ENCODE results near the gene IGF2BP1.
"Not testable (repeated sequence)": the region's sequence is repeated elsewhere in the genome, so short reads cannot be mapped to it uniquely, and the experiment has no call there.

IGF2BP1 gene

GRCh38 chr17:49053171-49053829 lies 56.1 kb downstream of the IGF2BP1 start:
- DNase-seq (ENCODE audit: low read depth, low spot score) = no peak

DNA sequence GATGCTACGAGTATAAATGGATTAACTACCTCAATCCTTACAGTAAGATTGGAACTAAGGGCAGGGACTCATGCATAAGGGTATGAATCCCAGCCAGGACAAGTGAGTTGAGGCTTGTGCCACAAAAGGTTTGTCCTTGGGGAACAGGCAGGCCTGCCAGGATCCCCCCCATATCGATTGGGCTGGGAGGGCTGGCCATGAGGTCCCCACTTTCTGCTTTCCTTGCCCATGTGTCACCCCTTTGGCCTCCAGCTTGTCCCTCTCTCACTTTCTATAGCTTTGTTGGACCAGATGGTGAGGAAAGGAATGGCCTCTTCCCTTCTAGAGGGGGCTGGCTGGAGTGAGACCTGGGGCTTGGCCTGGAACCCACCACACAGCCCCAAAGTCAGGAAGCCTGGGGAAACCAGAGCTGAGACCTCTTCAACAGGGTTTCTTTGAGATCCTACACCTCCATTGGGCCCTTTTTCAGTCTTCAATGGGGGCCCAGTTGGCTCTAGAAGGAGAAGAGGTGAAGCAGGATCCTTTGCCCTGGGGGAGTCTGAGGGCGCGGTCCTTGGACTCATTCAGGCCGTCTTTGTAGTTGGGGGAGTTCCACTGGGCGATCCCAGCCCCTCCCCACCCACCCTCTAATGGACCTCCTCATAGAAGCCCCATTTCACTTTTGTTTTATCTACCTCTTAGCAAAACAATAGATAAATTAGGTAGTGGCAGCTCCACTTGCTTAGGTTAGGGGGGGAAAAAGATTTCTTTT lies 57.3 kb downstream of the IGF2BP1 start:
- DNase-seq (ENCODE audit: low read depth, low spot score) = no peak

DNA sequence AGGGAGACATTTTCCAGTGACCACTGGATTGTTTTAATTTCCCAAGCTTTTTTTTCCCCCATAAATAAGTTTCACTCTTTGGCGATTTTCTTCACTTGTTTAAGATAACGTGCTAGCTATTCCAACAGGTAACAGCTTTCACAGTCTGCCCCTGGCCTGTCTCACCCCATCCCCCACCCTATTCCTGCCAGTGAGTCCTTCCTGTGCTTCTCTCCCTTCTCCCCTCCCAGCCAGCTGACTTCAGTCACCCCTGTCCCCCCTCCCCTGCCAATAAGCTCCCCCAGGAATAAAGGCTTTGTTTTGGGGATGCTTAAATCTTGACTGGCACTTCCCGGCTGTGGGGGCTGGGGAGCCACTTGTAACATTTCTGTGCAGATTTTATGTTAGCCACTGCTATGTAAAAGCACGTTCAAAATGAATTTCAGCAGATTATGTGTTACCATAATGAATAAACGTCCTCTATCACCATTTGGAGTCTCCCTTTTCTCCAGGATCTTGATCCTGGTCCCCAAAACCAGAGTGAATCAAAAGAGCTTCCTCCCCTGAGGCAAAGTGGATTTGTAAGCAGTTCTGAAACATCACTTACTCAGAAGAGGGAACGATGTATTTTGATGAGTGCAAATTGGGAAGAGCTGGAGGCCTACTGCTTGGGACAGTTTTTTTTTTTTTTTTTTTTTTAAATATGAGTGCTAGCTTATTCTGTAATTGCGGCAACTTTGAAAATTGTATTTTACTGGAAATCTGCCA lies 58.2 kb downstream of the IGF2BP1 start:
- DNase-seq (ENCODE audit: low read depth, low spot score) = no peak

- DNase-seq (ENCODE audit: low read depth, low spot score) = no peak
Measured at GRCh38 chr17:49061524-49061943, 64.3 kb downstream of the IGF2BP1 start.

GRCh38 chr17:49063652-49064051 lies 66.5 kb downstream of the IGF2BP1 start:
- DNase-seq (ENCODE audit: low read depth, low spot score) = no peak

GRCh38 chr17:49067163-49067562 lies 70.0 kb downstream of the IGF2BP1 start:
- DNase-seq (ENCODE audit: low read depth, low spot score) = no peak

GRCh38 chr17:49069585-49070273 lies 72.5 kb downstream of the IGF2BP1 start:
- no peak for DNase-seq (ENCODE audit: low read depth, low spot score)

- no peak for DNase-seq (ENCODE audit: low read depth, low spot score)
Measured at GRCh38 chr17:49071106-49071505, 73.9 kb downstream of the IGF2BP1 start.

DNA sequence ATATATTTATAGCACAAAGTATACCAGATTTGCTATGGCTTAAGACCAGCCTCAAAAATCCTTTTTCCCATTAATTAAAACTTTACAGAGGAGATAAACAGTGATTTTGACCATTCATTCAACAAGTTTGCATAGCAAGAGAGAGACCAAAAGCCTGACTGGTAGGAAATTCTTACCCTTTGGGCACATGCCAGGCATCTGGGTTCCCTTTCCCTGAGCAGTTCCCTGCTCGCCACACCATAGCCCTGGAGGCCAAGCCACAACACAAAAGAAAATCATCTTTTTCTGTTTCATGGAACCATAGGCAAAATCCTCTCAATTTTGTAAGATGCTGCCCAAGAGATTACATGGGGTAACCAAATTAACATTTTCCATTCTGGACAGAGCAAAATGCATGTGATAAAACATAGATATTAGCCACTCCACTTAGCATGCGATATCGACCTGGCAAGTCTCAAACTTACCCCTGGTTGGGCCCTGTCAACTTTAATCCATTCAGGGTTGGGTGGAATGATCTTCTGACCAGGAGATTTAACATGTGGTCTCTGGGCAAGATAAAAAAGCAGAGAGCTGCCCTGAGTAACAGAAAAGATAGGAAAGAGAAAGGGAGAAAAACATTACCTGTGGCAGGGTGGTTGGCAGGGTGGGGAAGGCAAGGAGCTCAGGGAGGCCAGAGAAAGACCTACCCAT lies 77.8 kb downstream of the IGF2BP1 start:
- no peak for DNase-seq (ENCODE audit: low read depth, low spot score)

GRCh38 chr17:49076573-49077384 lies 79.6 kb downstream of the IGF2BP1 start:
- DNase-seq (ENCODE audit: low read depth, low spot score) = peak; percentile 57

DNA sequence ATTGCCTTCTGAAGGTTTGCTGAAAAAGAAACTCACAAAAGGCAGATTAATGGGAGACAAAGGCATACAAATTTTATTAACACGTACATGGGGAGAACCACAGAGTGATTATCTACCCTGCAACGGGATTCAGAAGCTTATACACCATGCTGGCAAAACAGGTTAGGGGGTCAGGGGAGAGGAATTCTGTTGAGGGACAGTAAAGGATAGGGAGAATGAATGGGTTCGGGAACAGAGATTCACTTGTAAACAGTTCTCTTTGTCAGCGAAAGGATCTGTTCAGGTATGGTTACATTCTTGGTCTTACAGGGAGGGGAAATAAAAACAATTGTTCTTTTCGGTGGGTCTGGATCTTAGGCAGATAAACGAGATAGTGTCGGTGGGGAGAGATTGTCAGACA lies 81.1 kb downstream of the IGF2BP1 start:
- no peak for DNase-seq (ENCODE audit: low read depth, low spot score)

GRCh38 chr17:49079840-49080663 lies 82.9 kb downstream of the IGF2BP1 start:
- DNase-seq (ENCODE audit: low read depth, low spot score) = no peak

DNA sequence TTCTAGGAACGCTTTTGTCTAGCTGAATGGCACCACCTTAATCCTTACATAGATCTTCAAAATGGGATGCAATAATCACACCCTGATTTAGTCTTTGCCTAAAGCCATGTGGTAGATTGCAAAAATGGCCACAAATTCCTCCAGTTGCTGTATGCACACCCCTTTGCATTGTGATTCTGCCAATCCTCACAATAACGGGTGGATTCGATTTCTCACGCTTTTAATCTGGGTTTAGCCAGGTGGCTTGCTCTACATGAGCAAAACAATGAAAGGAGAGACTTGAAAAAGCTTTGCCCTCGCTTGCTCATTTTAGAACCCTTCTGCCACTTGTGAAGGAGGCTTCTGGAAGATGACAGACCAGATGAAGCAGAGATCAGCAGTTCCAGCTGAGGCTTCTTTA lies 85.0 kb downstream of the IGF2BP1 start:
- no peak for DNase-seq (ENCODE audit: low read depth, low spot score)

DNA sequence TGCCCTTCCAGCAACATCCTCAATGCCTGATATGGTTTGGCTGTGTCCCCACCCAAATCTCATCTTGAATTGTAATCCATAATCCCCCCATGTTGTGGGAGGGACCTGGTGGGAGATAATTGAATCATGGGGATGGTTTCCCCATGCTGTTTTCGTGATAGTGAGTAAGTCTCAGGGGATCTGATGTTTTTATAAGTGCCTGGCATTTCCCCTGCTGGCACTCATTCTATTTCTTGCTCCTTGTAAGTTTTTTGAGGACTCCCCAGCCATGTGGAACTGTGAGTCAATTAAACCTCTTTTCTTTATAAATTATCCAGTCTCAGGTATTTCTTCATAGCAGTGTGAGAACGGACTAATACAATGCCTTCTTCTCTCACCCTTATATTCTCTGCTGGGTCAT lies 87.9 kb downstream of the IGF2BP1 start:
- not testable (repeated sequence) for DNase-seq (ENCODE audit: low read depth, low spot score)

GRCh38 chr17:49085565-49086315 lies 88.6 kb downstream of the IGF2BP1 start:
- DNase-seq (ENCODE audit: low read depth, low spot score) = no peak

GRCh38 chr17:49086316-49086605 lies 89.1 kb downstream of the IGF2BP1 start:
- no peak for DNase-seq (ENCODE audit: low read depth, low spot score)

GRCh38 chr17:49086649-49087048 lies 89.5 kb downstream of the IGF2BP1 start:
- no peak for DNase-seq (ENCODE audit: low read depth, low spot score)

DNA sequence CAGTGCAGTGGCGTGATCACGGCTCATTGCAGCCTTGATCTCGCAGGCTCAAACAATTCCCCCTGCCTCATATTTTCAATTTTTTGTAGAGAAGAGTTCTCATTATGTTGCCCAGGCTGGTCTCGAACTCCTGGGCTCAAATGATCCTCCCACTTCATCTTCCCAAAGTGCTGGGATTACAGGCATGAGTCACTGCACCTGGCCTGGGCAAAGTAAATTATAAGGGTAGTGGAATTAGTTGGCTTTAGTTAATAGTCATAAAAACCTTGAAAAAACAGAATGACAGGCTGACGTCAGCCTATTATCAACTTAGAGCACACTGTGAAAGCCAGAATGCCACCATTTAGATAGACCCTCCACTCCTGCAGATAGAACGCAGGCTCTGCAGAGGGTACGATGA lies 91.9 kb downstream of the IGF2BP1 start:
- DNase-seq (ENCODE audit: low read depth, low spot score) = no peak
